H1 (cell line): ENCODE data around the gene GALP. TPM values are rescaled to one million over a fixed set of nuclear protein-coding genes. Genes with fewer than 3 reads are reported as not detected.

Experiments used
- CTCF ChIA-PET: fragments of 300-600 bp; sonication (Branson Sonifier 250); formaldehyde crosslinking; loops from one replicate; lab custom pipeline; 2021; ENCODE audit not compliant: partially characterized antibody; lab: Charles Lee
- POLR2A ChIA-PET: fragments of 300-600 bp; sonication (Branson Sonifier 250); formaldehyde crosslinking; loops from one replicate; lab custom pipeline; 2021; ENCODE audit warnings: inconsistent platforms; ENCODE audit not compliant: partially characterized antibody; lab: Charles Lee
- DNase-seq, 2 experiments: peaks; one replicate each; pipeline versions ENCODE4 v3.0.0 to v3.0.0-alpha.2; 2010 to 2022; ENCODE audit warnings: low spot score in 2 of 2, low read depth in 1 of 2, mixed read lengths in 1 of 2
- FAIRE-seq: peaks from 2 replicates; lab custom pipeline; 2011; peaks lifted over from hg19 to GRCh38; lab: Jason Lieb, UNC
- H2AFZ ChIP-seq: 2 replicates; pipeline ENCODE4 v1.8.1; 2012; ENCODE audit warnings: low read length, inconsistent platforms
- H2AK5ac ChIP-seq: 2 replicates; pipeline ENCODE4 v1.6.1; 2013; ENCODE audit warnings: low read depth, low read length
- H2BK120ac ChIP-seq: replicated peaks from 2 replicates; pipeline ENCODE3; 2013; ENCODE audit warnings: low read depth, low read length, inconsistent platforms
- H2BK12ac ChIP-seq: 2 replicates; pipeline ENCODE4 v1.6.1; 2013; ENCODE audit warnings: low read depth, low read length
- H2BK15ac ChIP-seq: 2 replicates; pipeline ENCODE4 v1.6.1; 2013; ENCODE audit warnings: low read length
- H2BK20ac ChIP-seq: 2 replicates; pipeline ENCODE4 v1.6.1; 2013; ENCODE audit warnings: low read length
- H2BK5ac ChIP-seq: 2 replicates; pipeline ENCODE4 v1.6.1; 2013; ENCODE audit warnings: low read depth, low read length
- H3K14ac ChIP-seq: 2 replicates; pipeline ENCODE4 v1.6.1; 2013; ENCODE audit warnings: inconsistent platforms; ENCODE audit not compliant: insufficient read length
- H3K18ac ChIP-seq: 2 replicates; pipeline ENCODE4 v1.6.1; 2013; ENCODE audit warnings: low read length; ENCODE audit errors: extremely low read depth
- H3K23ac ChIP-seq: 2 replicates; pipeline ENCODE4 v1.6.1; 2013; ENCODE audit warnings: inconsistent platforms; ENCODE audit not compliant: insufficient read length
- H3K23me2 ChIP-seq: 2 replicates; pipeline ENCODE4 v1.6.1; 2013; ENCODE audit warnings: low read depth, low read length
- H3K27ac ChIP-seq: 2 replicates; pipeline ENCODE4 v1.6.1; 2011; ENCODE audit warnings: low read depth, low read length, inconsistent platforms
- H3K27me3 ChIP-seq, 4 experiments: replicated peaks in 1 of 4; 1 replicate in 1 of 4; 2 replicates in 3 of 4; pipeline versions ENCODE4 v1.6.1 to v1.8.1; 2011 to 2013; ENCODE audit warnings: low read length in 3 of 4, mild to moderate bottlenecking in 3 of 4, inconsistent platforms in 2 of 4, mixed read lengths in 2 of 4, moderate library complexity in 1 of 4; ENCODE audit not compliant: control insufficient read depth in 3 of 4, insufficient read depth in 3 of 4; ENCODE audit errors: extremely low read depth in 1 of 4
- H3K36me3 ChIP-seq, 4 experiments: 2 replicates each; pipeline versions ENCODE4 v1.6.1 to v1.8.1; 2011 to 2013; ENCODE audit warnings: mild to moderate bottlenecking in 4 of 4, low read length in 3 of 4, moderate library complexity in 2 of 4, control low read depth in 1 of 4, inconsistent platforms in 1 of 4; ENCODE audit not compliant: insufficient read depth in 4 of 4, control insufficient read depth in 2 of 4
- H3K4ac ChIP-seq: replicated peaks from 2 replicates; pipeline ENCODE3; 2013; ENCODE audit warnings: low read length, low read depth, mixed read lengths, inconsistent platforms; ENCODE audit not compliant: insufficient read length
- H3K4me1 ChIP-seq, 4 experiments: replicated peaks in 1 of 4; 1 replicate in 1 of 4; 2 replicates in 3 of 4; pipeline versions ENCODE4 v1.6.1 to v1.8.1; 2011 to 2013; ENCODE audit warnings: low read length in 3 of 4, inconsistent platforms in 2 of 4, mixed read lengths in 1 of 4; ENCODE audit not compliant: insufficient read depth in 4 of 4, control insufficient read depth in 3 of 4
- H3K4me2 ChIP-seq, 2 experiments: 2 replicates each; pipeline versions ENCODE4 v1.6.1 to v1.8.1; 2011 to 2013; ENCODE audit warnings: low read depth in 2 of 2, low read length in 2 of 2, control low read depth in 1 of 2, inconsistent platforms in 1 of 2, mild to moderate bottlenecking in 1 of 2; ENCODE audit not compliant: insufficient read depth in 1 of 2
- H3K4me3 ChIP-seq, 4 experiments: fragments of 200-600, 300-600 bp in 1 of 4; sonication (generic), shearing (Covaris generic), sonication (Bioruptor Twin) in 1 of 4; 2 replicates each; pipeline versions ENCODE4 v1.5.1 to v1.8.1; 2011 to 2016; ENCODE audit warnings: low read length in 4 of 4, low read depth in 3 of 4, control low read depth in 2 of 4, inconsistent platforms in 2 of 4, mild to moderate bottlenecking in 2 of 4, mixed read lengths in 1 of 4, moderate library complexity in 1 of 4; ENCODE audit not compliant: insufficient read depth in 2 of 4; ENCODE audit errors: extremely low read depth in 1 of 4
- H3K56ac ChIP-seq: replicated peaks from 2 replicates; pipeline ENCODE3; 2013; ENCODE audit warnings: low read depth, mild to moderate bottlenecking, mixed read lengths, low read length, inconsistent platforms; ENCODE audit not compliant: insufficient read length
- H3K79me1 ChIP-seq: 2 replicates; pipeline ENCODE4 v1.6.1; 2013; ENCODE audit warnings: low read depth, low read length, control low read depth
- H3K79me2 ChIP-seq, 2 experiments: 2 replicates each; pipeline versions ENCODE4 v1.6.1 to v1.8.1; 2012 to 2013; ENCODE audit warnings: low read length in 2 of 2, mild to moderate bottlenecking in 2 of 2, inconsistent platforms in 1 of 2; ENCODE audit not compliant: insufficient read depth in 2 of 2, control insufficient read depth in 1 of 2
- H3K9ac ChIP-seq, 4 experiments: replicated peaks in 1 of 4; 1 replicate in 1 of 4; 2 replicates in 3 of 4; pipeline versions ENCODE4 v1.6.1 to v1.8.1; 2011 to 2013; ENCODE audit warnings: low read depth in 3 of 4, low read length in 3 of 4, control low read depth in 2 of 4, mild to moderate bottlenecking in 2 of 4, moderate library complexity in 2 of 4, inconsistent platforms in 1 of 4; ENCODE audit errors: extremely low read depth in 1 of 4
- H3K9me3 ChIP-seq, 2 experiments: 2 replicates each; pipeline versions ENCODE4 v1.6.1 to v1.8.1; 2012 to 2013; ENCODE audit warnings: mild to moderate bottlenecking in 2 of 2, moderate library complexity in 2 of 2, control low read depth in 1 of 2, inconsistent platforms in 1 of 2, low read depth in 1 of 2, low read length in 1 of 2, mixed read lengths in 1 of 2; ENCODE audit not compliant: insufficient read depth in 2 of 2
- H4K20me1 ChIP-seq, 2 experiments: replicated peaks in 1 of 2; 2 replicates each; pipeline versions ENCODE3 to v1.8.1; 2011 to 2013; ENCODE audit warnings: inconsistent platforms in 2 of 2, low read length in 2 of 2, mild to moderate bottlenecking in 1 of 2; ENCODE audit not compliant: insufficient read depth in 2 of 2, control insufficient read depth in 1 of 2
- H4K5ac ChIP-seq: 2 replicates; pipeline ENCODE4 v1.6.1; 2013; ENCODE audit warnings: low read length, low read depth, mixed read lengths, inconsistent platforms; ENCODE audit not compliant: insufficient read length
- H4K8ac ChIP-seq: 2 replicates; pipeline ENCODE4 v1.8.0; 2013; ENCODE audit warnings: mild to moderate bottlenecking, moderate library complexity, low read length, inconsistent platforms; ENCODE audit not compliant: insufficient read depth; ENCODE audit errors: extremely low read depth
- H4K91ac ChIP-seq: replicated peaks from 2 replicates; pipeline ENCODE3; 2013; ENCODE audit warnings: low read length, mixed read lengths, inconsistent platforms; ENCODE audit not compliant: insufficient read length
- CHD2 ChIP-seq: IDR thresholded peaks from 2 replicates; pipeline ENCODE4 v1.6.1; 2012; ENCODE audit warnings: low read length, improper control_type of control experiment
- CTCF ChIP-seq, 3 experiments: IDR thresholded peaks; 1 replicate in 2 of 3; 2 replicates in 1 of 3; pipeline versions ENCODE4 v1.5.1 to v1.6.1; 2011; ENCODE audit warnings: low read length in 3 of 3, mild to moderate bottlenecking in 3 of 3, inconsistent platforms in 2 of 3, low read depth in 1 of 3, moderate library complexity in 1 of 3; ENCODE audit not compliant: insufficient read depth in 1 of 3; ENCODE audit errors: control extremely low read depth in 1 of 3
- RAD21 ChIP-seq, 2 experiments: IDR thresholded peaks in 1 of 2; conservative IDR thresholded peaks in 1 of 2; 2 replicates each; pipeline ENCODE4 v1.6.1; 2011; ENCODE audit warnings: low read depth in 2 of 2, low read length in 2 of 2, improper control_type of control experiment in 1 of 2, inconsistent platforms in 1 of 2, mild to moderate bottlenecking in 1 of 2, moderate library complexity in 1 of 2
- WGBS, 2 experiments: shearing (Covaris generic) in 1 of 2; methylation state at CpG; one replicate each; pipeline versions ENCODE4 v1.1.6 to v1.1.7; 2013 to 2015; ENCODE audit warnings: low lambda C conversion rate in 2 of 2, mixed read lengths in 2 of 2, inconsistent platforms in 1 of 2, low coverage in 1 of 2, missing lambda C conversion rate in 1 of 2; ENCODE audit not compliant: insufficient replicate concordance in 2 of 2, insufficient coverage in 1 of 2, insufficient read length in 1 of 2; ENCODE audit errors: extremely low coverage in 1 of 2, missing lambda C conversion rate in 1 of 2; 5-methylcytosine and 5-hydroxymethylcytosine counted together
- polyA plus RNA-seq, 7 experiments: library from polyadenylated mRNA; depleted of rRNA in 3 of 7; stranded (reverse) in 5 of 7; unstranded in 2 of 7; fragments of >200 nt in 5 of 7; fragments of 200-250 nt in 2 of 7; gene quantifications; 1 replicate in 5 of 7; 2 replicates in 1 of 7; 4 replicates in 1 of 7; pipeline versions ENCODE4 v1.2.1 to v1.2.3, GENCODE V29; 2011 to 2013; ENCODE audit warnings: missing spikeins in 2 of 7, mixed read lengths in 2 of 7
- total RNA-seq: library from RNA; stranded (reverse); fragmentation: NEBNext Ultra II Directional; extraction: Animal tissue kit (Norgen Biotek cat#: 25700); gene quantifications from 2 replicates; pipeline ENCODE4 v1.2.1, GENCODE V29; 2021

Gene GALP
- total and polyA plus RNA-seq, 2 of the 8 experiments (the other 6 are each of a cell fraction or from before 2014, with no cell fraction given) = 0.14 TPM; not detected in 1

GRCh38 chr19:56189785-56190184, 14.0 kb downstream of the GALP start:
- no peak overlapping the region for H3K4ac ChIP-seq
- DNase-seq (no peak), FAIRE-seq (no peak)
- no peak overlapping the region for H3K23ac ChIP-seq
- no peak overlapping the region for H4K91ac ChIP-seq
- ChIA-PET CTCF (interaction anchor here (1.0 to 4.2 kb wide), 9 partner anchors 11 to 114 kb away, joined by 3 to 38 read pairs (median 4); partner anchors contain the start of gene GALP), POLR2A (no interaction called here)
- no peak overlapping the region for H3K4me2 ChIP-seq
- no peaks in the 10 kb centered on the region for H3K79me1 ChIP-seq
- no peak overlapping the region for H2BK5ac ChIP-seq
- no peak overlapping the region for H2BK12ac ChIP-seq
- WGBS, 2 experiments = 89% methylated on average over 17 of the region's 17 CpGs; no CpG with 5 or more reads in 1 of the 2 experiments
- no peaks in the 10 kb centered on the region for H3K27me3 ChIP-seq
- H2AK5ac ChIP-seq = no peak overlapping the region
- H4K5ac ChIP-seq = no peak overlapping the region
- no peak overlapping the region for H3K18ac ChIP-seq
- H2BK15ac ChIP-seq = no peak overlapping the region
- H2BK20ac ChIP-seq = no peak overlapping the region
- no peak overlapping the region for H4K8ac ChIP-seq
- H2BK120ac ChIP-seq = no peak overlapping the region
- no peak overlapping the region for H3K27ac ChIP-seq
- H3K9ac ChIP-seq = no peak overlapping the region
- H3K14ac ChIP-seq = no peak overlapping the region
- no peak overlapping the region for H2AFZ ChIP-seq
- H3K4me3 ChIP-seq = no peak overlapping the region
- no peaks in the 10 kb centered on the region for H3K9me3 ChIP-seq
- no peaks in the 10 kb centered on the region for H3K4me1 ChIP-seq
- H3K56ac ChIP-seq = no peak overlapping the region
- H3K36me3 ChIP-seq = no peaks in the 10 kb centered on the region
- no peaks in the 10 kb centered on the region for H3K79me2 ChIP-seq
- H3K23me2 ChIP-seq = no peaks in the 10 kb centered on the region
- H4K20me1 ChIP-seq = no peaks in the 10 kb centered on the region
- TF ChIP-seq CTCF (IDR thresholded peaks at IDR 0.05; ENCODE audit: control extremely low read depth in 1 of 3, insufficient read depth in 1 of 3, low read depth in 1 of 3, low read length in 3 of 3) (peak in 1 of 3 experiments; percentile 20; a peak in 1 of 4 replicates), CHD2 (no peak), RAD21 (IDR thresholded peaks at IDR 0.05 in 1 of 2, conservative IDR thresholded peaks at IDR 0.05 in 1 of 2; ENCODE audit: low read depth in 2 of 2, low read length in 2 of 2) (0 out of 4 replicates have a peak, but pooled peaks of 1 of the 2 experiments have one; percentile 1)
